Ramos (cell line): Measurements from ENCODE around the gene CCSER1.

Experiments
- in situ Hi-C: fragments of 300-500 bp; cut with MboI; formaldehyde crosslinking; loops from one replicate; pipeline ENCODE4 v1.14.3; 2022; ENCODE audit warnings: low sequenced_read_pairs; ENCODE audit not compliant: unreplicated experiment

The CCSER1 gene

GRCh38 chr4:90127706-90128345 is 632 bp downstream of the CCSER1 start:
- in situ Hi-C loops, result no loop called here

- in situ Hi-C loops, result no loop called here
Observed at GRCh38 chr4:90128961-90129495, 1.8 kb downstream of the CCSER1 start.

DNA sequence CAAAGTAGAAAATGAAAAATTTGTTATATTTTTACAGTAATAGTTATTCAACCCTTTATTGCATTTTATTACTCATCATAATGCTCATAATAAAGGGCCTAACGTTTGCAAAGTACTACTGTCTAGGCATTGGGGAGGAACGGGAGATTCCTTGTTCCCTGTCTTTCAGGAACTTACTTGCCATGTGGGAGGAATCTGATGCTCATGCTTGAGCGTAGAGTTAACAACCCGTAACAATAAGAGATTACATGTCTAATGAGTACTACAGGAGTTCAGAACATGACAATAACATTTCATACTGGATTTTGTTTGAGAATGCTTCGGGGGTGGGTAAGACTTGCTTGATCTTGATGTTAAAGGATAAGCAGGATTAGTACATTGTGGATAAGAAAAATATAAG is 2.9 kb downstream of the CCSER1 start:
- in situ Hi-C loops, result no loop called here

DNA sequence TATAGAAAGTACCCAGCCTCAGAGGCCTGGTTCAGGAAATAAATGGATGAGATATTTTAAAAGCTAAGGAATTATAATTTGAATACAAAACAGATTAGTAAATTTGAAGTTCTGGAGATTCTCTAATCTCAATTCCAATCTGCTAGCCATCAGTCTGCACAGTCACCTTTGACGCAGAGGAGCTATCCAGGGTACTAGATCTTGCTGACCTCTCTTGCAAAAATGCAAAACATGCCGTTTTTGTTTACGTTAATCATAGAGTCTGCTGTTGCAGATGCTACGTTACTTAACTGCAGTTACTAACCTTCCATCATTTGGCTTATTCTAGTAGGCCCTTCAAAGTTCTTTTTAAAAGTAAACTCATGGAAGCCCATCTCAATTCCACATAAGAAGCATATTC is 10.4 kb downstream of the CCSER1 start:
- in situ Hi-C loops, result no loop called here

GRCh38 chr4:90142081-90142480 is 14.9 kb downstream of the CCSER1 start:
- in situ Hi-C loops, result no loop called here

DNA sequence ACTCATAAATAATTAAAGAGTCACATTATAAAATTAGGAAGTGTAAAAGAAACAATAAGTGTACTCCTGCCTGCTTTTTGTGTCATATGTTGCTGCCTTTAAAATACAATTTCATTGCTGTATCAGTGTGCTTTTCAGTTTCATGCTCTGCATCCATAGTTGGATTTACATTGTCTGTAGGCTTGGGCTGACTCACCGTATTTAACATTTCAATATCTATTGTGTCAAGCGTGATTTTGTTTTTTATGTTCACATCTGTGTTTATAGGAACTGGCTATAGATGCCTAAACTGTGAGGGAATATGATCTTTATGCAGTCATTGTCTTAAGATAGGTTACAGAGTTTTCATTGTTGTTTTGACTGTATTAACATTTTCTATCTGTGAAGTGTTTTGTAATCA is 18.1 kb downstream of the CCSER1 start:
- in situ Hi-C loops, result no loop called here

DNA sequence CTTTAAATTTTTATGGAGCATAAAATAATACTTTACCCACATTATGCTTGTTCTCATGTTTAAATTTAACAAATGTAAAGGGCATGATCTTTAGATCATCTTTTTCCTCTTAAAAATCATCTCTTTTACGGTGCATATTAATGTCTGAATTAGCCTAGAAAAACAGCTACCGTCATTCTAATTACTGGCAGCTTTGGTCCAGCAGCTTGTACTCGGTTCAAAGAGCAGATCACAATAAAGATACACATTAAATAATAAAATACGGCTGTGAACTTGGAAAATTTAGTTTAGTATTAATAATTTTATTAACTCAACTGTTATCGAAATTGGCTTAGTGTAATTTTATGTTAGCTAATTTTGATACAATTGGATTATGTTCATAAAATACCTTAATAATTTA is 19.1 kb downstream of the CCSER1 start:
- in situ Hi-C loops, result no loop called here

- in situ Hi-C loops, result no loop called here
Observed at GRCh38 chr4:90148574-90149148, 21.5 kb downstream of the CCSER1 start.

GRCh38 chr4:90152024-90152423 is 24.8 kb downstream of the CCSER1 start:
- in situ Hi-C loops, result no loop called here

- in situ Hi-C loops, result no loop called here
Observed at GRCh38 chr4:90159193-90159592, 32.0 kb downstream of the CCSER1 start.

DNA sequence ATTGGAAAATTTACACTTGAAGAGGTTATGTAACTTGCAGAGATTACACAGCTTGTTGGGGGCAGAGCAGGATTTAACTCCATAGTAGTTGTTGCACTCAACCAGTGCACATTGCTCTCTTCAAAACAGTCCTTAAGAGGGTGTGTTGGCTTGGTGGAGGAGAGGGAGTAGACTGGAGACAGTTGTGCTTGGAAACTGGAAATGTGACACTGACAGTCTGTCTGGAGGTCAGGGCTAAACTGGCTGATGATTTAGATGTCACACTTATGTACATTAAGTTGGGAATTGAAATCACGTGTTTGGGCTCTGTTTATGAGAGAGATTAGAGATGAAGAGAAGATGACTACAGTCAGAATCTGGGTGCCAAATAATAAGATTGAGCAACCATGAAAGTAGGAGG is 32.9 kb downstream of the CCSER1 start:
- in situ Hi-C loops, result no loop called here

- in situ Hi-C loops, result no loop called here
Observed at GRCh38 chr4:90162566-90162965, 35.4 kb downstream of the CCSER1 start.

DNA sequence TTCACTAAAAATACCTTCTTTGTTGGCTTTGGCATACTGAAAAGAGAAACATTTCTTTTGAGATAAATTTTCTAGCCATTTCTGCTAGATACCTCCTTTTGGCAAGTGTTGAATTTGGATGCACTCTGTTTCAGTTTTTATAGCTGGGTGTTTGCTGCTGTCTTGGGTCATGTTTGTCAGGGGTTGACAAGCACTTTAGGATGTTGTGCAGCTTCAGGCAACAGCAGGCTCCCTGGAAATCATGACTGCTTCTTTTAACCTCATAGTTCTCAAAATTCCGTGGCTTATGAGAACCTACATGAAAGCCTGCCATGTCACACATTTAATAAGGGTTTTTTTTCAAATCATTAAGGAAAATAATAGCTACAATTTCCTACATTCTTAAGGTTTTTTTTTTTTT is 36.7 kb downstream of the CCSER1 start:
- in situ Hi-C loops, result no loop called here

DNA sequence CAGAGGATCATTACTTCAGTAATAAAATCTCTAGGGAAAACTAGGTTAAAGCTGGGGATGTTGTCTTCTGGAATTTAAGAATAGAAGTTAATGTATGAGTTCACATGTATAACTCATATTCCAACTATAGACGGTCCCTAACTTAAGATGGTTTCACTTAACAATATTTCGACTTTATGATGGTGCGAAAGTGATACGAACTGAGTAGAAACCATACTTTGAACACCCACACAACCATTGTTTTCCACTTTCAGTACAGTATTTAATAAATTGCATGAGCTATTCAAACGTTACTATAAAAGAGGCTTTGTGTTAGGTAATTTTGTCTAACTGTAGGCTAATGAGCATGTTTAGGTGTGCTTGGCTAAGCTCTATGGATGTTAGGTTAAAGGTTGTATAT is 38.7 kb downstream of the CCSER1 start:
- in situ Hi-C loops, result no loop called here

DNA sequence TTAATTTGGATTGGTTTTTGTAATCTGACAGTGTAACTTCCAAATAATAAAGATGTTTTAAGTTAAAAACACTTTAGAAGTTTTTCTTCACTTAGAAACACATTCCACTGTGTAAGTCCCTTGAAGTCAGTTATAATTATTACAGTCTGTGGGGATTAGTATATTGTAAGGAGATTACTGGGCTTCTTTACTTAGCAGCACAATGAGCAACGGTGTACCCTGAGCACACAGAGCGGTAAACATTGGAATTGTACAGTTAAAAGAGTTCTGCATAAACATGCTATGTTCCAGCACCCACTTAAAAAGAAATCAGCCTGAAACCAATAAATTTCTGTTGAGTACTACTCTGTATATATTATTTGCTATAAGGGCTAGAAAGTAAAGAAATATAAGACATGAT is 44.3 kb downstream of the CCSER1 start:
- in situ Hi-C loops, result no loop called here

DNA sequence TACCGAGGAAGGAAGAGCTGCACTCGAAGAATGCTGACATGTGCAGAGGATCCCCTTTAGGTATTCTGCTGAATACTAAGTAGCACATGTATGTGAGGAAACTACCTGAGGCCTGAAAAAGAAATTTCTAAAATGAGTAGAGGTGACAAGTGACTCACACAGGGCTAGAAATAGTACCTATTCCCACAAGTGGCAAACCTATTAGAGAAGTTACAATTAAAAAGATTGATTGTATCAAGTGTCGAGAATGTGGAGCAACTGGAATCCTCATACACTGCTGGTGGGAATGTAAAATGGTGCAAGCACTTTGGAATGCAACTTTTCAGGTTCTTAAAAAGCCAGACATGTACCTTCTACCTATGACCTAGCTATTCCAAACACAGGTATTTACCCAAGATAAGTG is 47.4 kb downstream of the CCSER1 start:
- in situ Hi-C loops, result no loop called here

DNA sequence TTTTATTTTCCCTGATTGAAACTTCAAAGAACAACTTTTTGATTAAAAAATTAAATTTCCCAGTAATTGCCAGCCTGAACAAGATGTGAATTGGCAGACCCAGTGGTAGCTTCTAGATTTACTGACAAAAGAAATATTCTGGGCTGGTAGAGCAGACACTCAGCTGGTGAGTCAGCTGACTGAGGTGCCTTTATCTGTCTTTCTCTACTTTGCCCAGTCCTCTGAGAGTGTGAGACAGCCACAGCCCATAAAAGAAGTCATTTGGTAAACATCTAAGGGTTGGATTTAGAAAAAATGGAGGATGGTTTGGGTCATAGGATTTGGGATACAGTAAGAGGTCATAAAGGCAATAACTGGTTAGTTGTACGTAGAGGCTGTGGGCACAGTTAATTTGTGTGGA is 54.5 kb downstream of the CCSER1 start:
- in situ Hi-C loops, result no loop called here

DNA sequence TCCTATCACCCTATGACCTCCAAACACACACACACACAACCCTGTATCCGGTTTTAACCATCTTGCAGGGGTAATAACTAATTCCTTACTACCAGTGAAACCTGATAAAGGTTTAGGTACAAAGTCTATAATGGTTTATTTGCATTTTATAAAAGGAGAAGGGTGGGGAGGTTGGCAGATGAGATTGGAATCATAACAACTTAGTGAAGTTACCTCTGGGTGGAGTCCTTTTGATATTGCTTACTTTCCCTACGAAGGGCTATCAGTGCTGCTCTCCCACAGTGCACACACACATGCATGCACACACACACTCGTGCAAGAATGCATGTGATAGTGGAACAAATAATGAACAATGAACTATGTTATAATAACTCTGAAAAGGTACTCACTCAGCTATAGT is 56.1 kb downstream of the CCSER1 start:
- in situ Hi-C loops, result no loop called here

DNA sequence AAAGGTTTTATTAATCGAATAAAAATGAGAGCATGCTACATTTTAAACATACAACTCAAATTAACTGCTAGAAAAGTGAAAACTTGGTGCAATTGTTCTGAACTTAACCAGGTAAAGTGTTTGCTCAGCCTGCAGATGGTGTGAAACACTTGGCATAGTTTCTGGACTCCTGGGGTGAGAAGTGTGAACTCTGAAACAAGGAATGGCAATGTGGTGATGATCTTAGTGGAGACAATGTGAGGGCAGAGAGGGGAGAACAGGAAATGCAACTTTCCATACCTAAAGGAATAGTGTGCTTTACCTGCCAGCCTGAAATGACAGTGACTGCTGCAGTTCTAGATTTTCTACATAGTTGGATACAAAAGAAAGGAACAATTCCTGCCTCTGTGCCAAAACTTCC is 57.4 kb downstream of the CCSER1 start:
- in situ Hi-C loops, result no loop called here

DNA sequence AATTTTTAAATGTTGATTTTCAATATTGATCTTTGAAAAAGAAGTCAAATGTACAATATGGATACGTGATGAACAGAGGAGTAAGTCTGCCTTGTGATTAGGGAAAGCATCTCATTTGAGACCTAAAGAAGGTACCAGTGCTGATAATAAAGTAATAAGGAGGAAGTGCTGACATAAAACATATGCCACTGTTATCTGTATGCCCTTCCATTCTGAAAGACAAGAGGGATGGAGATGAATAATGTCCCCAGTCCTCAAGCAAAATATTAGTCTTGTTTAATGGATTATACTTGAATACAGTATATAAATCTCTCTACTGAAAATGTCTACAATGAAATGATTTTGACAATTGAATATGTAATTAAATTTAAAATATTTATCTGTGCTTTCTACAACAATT is 58.2 kb downstream of the CCSER1 start:
- in situ Hi-C loops, result no loop called here

- in situ Hi-C loops, result no loop called here
Observed at GRCh38 chr4:90186229-90186628, 59.0 kb downstream of the CCSER1 start.

DNA sequence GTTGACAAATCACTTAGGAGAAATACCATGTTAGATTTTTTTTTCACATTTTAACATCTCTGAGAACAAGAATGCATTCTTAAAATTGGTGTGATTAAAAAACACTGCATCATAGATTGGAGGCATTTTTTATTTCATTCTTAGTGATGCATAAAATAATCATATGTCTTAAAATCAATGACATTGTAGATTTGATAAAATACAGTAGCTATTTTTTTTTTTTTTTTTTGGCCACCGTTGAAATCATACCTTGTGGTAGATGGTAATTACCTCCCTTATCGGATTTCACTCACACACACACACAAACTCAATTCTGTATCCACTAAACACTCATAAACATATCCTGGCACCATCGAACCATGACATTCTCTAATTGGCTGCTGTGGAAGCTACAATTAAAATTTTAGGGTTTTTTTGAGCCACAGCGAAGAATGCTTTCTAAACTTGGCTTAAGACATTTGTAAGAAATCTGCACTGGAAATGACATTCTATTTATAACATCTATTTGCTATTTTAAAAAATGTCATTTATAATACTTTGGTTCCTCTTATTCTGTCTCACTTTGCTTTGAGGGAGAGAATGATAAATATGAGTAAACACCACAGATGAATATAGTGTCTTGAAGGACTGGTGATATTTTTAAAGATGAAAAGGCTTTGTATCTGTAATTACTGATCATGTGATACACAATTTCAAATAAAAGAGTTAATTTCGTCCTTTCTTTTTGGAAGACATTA is 60.1 kb downstream of the CCSER1 start:
- in situ Hi-C loops, result no loop called here
